GM19468 (cell line): Measurements from ENCODE around the gene FYB1.

ENCODE experiments used
- ATAC-seq: cut with Tn5 transposase; IDR thresholded peaks from one replicate; pipeline ENCODE4 v1.9.1; 2021; ENCODE audit warnings: mild to moderate bottlenecking, moderate library complexity, moderate number of reproducible peaks; ENCODE audit not compliant: unreplicated experiment; ENCODE audit errors: extremely low read depth

Gene FYB1

DNA sequence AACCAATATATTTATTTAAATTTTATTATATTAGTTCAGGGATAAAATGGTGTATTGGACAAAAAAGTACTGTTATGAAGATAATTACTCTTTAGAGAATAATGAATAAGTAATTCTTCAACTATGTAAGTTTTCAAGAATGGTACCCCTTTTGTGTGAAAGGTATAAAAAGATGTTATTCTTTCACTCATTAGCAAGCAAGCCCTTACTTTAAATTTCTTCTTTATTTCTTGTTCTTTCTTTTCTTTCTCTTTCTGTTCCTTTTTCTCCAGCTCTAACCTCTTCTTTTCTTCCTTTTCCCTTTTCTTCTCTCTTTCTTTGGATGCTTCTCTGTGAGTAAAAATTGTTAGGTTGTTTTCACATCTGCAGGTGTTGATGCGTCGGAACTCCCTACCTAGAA, 82.0 kb downstream of the FYB1 start:
- no peak for ATAC-seq

DNA sequence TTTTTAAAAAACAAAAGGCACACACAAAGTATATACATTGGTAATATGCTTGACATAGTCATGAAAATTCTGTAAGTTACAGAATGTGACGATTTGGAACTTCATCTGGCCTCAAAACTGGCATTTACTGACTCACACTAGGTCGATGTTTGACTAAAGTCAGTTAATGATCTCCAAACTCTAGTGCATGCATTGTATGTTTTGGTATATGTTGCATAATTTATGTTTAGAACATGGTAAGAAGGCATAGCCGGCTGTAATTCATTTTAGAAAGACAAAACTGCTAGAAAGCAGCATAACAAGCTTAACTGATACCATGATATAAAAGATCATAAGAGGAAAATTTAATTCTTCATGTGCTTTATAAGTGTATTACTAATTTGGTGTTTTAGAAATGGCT, 86.6 kb downstream of the FYB1 start:
- no peak for ATAC-seq

DNA sequence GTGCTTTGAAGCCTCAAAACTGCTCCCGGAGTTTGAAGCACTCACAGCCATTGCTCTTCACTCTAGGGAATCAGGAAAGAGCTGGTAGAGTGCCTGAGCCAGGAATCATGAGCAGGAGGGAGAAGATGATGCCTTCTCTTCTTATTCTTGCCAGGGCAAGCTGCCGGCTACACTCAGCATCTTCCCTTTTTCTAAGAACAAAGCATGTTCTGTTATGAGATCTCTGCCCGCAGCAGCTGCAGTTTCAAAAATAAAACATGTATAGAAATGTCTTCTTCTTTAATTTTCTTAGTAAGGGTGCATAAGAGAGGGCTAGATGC, 87.3 kb downstream of the FYB1 start:
- no peak for ATAC-seq

DNA sequence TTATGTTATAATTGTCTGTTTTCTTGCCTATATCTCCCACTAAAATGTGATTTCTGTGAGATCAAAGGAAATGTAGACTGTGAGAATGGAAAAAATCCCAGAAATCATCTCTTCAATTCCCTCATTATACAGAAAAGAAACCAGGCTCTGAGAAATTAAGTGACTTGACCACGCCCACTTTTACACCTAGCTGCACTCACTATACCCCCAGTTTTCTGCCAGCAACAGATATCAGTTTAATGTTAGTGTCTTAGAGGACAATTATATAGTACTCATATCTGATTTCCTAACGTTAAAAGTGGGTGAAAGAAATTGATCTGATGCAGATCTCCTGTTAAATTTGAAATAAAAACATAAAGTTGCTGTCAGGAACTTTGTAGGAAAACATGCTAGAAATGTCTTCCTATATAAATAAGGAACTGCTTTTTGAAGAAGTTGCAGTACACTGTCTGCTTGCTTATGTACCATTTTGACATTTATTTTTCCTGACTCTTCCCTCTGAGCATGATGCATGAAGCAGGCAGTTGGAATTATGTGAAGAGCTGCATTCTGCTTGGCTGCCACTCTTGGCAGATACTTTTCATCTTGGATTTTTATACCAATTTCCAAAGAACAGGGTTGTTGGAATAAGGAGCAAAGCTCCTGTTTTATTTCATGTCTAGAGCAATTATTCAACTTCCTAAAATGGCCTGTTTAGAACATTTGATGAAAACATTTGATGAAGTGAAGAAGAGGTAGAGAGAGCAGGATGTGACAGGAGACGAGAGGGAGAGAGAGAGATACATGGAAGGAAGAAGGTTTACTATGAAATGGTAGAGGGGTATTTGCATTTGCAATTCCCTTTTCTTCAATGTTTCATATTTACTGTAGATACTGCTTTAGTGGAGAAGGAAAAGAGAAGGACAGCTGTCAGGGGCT, 87.9 kb downstream of the FYB1 start:
- ATAC-seq: no peak

DNA sequence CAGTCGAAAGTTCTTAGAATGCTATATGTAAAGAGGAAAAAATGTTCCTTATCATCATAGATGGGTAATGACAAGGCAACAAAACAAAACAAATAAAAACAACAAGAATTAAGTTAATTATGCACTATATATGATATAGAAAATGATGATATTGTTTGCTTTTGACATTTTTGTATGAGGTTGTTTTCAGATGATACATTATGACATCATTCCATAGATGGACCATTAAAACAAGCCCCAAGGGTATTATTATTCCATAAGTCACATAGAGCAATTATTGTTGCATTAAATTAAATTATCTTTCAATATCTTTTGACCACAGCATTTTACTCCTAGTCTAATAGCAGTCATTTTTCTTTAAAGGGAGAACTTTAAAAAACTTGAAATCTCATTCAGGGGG, 88.6 kb downstream of the FYB1 start:
- no peak for ATAC-seq

DNA sequence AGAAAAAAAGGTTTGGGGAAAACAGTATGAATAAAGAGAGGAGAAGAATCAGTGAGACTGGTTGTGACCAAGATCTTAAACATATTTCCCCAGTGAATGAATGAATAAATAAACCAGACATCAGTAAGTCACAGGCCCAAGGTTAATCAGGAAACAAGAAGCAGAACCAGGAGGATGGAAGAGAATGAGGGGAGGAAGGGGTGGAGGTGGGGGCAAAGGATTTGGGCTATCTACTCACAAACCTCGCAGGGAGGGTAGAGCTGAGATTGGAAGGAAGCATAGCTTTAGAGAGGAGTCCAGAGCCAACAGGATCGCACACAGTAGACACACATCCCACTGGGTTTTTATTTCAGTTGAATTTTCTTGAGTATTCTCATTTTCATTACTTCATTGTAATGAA, 97.4 kb downstream of the FYB1 start:
- ATAC-seq: no peak

DNA sequence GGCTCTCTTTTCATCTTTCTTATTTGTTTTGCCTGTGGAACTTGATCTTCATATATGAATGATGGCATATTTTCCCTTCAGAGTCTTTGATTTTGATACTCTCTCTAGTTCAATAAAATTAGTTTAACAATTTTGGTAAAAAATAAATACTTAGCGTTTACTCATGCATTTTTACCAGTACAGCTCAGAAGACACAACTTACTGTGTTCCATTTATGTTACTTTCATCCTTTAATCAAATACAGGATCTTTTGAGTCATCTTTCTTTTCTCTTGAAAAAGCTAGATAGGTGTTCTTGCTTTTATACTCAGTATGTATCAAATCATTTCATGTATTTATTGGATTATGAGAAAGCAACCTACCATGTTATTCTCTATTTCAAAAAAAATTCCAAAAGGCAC, 98.0 kb downstream of the FYB1 start:
- no peak for ATAC-seq

DNA sequence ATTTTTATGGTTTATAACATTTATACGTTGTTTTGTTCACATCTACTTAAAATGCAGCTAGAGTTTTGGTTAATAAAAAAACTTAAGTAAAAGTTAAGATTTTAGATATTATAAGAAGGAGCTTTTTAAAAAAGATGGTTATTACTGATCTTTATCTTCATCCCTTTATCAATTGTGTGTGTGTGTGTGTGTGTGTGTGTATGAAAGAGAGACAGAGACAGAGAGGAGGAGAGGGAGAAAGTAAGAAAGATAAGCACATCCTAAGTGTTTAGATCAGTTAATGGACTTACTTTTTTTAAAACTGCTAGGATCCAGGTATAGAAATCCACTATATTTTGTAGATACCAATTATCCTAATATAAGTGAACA, 99.3 kb downstream of the FYB1 start:
- no peak for ATAC-seq

DNA sequence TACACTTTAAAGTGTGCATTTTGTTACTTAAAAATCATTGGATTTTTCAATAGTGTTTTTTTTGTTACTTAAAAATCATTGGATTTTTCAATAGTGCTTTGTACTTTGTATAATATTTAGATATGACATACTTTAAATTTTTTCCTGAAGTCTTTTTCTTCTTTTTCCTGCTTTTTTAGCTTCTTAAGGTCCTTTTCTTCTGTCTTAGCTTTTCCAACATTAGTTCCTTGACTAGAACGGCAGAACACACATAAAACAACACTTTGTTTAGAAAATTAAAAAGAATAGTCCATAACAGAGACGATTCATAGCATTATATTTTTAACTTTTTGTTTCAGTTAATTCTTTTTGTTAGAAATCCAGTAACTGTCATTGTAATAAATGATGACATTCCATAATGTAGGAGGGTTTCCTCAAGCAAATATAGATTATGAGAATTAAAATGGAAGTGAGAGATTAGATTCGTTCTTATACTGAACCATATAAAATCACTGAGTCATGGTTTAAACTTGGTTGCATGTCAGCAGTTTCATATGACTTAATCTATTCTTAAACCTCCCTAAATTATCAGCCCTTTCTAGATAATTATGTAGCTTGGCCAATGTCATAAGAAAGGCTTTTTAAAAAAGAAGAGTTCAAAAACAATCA, 99.8 kb downstream of the FYB1 start:
- no peak for ATAC-seq

DNA sequence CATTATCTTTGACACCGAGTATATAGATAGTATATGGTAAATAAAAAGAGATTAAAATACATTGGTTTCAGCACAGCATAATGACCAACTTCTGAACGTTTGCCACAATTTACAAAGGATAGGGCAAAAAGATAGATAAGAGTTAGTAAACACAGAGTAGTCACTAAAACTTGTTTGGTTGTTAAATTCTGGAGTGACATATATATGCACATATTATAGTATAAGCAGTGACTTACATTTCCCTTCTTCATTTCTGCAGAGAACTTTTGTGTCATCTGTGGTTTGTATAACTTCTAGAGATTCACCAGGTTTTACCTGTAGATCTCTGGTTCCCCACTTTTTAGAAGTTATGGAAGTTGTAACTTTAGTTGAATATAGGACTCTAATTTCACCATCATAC, 100.7 kb downstream of the FYB1 start:
- ATAC-seq: no peak

DNA sequence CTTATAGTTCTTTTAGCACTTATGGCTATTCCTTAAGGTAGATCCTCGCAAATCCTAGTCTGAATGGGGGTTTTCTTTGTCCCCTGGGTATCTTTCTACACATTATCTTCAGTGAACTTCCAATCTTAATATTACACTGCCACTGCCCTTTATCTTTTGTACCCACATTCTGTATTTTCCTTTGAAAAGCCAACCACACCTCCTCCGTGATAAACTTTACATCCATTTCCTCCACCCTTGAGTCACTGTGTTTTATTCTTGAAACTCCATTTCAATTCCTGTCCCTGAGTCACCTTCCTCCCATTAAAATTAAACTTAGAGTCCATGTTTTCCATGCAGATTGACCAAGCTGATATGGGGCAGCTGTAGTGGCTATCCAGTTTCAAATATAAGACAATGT, 102.0 kb downstream of the FYB1 start:
- ATAC-seq: no peak

DNA sequence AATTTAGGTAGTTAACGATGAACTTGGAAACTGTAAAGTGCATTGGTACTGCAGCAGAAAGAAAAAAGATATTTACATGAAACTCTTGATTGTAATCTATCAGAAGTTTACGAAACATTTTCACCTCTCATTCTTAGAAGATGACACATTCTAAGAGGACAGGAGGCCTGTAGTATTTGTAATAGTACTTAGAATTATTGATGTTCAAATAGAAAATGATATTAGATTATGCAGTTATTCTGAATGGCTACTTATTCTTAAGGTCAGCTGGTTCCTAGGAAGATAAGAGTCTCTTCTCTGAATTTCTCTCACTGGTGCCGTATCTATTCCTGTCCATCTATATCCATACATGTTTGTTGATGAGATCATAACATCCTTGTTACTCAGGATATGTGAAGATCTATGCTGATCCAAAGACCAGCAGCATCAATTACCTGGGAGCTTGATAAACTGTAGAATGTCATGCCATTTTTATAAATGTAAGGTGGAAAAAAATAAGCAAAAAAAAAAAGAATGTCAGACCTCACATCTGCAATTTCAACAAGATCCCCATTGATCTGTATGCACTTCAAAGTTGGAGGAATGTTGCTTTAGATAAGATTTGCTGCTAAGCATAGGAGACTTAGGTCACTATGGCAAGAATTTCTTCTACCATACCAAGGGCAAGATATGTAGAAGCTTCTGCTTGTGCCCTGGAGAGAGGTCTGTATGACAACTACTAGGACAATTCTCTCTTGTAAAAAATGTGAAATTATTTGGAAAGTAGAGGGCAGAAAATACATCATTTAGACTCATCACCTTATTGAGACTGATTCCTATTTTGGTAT, 102.8 kb downstream of the FYB1 start:
- no peak for ATAC-seq

DNA sequence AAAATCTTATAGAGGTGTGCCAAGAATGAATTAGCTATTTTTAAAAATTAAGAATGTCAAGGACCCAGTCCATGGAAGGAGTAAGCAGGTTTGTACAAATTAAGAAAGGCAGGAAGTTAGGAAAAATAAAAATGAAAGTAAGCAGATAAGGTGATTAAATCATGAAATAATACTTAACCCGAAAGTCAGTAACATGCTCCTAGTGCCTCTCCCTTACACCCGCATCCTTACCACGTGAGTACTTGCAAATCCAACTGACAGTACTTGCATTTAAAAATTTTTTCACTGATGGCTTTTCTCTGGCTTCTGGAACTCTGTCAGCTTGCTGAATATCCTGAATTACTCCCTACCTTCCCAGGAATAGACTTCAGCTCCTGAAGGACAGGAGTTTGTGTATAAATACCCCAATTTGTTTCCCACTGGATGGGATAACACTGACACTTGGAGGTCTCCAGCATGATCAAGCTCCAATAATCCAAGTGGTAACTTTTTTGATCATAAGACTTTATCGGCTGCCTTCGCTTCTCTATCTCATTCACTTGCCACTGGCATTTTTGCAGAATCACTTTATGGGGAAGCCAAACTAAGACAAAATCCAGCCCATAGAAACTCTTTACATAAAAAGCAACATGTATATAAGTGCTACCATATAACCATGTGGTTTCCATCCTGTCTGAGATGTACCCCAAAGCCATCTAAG, 103.6 kb downstream of the FYB1 start:
- no peak for ATAC-seq

DNA sequence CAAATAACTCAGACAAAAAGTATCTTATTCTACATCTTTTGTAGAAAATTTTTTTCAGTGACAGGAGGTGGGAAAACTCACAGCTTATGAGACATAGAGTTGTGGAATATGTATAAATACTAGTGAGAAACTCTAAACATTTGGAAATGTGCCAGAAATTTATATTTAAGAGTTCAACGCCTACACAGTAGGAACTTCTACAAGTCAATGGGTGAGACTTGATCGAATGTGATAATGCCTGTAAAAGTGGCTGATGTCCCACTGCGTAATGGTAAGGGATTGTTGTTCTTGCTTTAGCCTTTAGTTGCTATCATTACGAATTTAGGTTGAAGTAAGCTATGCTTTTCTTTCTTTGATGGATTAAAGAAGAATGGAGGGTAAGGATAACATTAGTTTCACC, 105.2 kb downstream of the FYB1 start:
- ATAC-seq: no peak

DNA sequence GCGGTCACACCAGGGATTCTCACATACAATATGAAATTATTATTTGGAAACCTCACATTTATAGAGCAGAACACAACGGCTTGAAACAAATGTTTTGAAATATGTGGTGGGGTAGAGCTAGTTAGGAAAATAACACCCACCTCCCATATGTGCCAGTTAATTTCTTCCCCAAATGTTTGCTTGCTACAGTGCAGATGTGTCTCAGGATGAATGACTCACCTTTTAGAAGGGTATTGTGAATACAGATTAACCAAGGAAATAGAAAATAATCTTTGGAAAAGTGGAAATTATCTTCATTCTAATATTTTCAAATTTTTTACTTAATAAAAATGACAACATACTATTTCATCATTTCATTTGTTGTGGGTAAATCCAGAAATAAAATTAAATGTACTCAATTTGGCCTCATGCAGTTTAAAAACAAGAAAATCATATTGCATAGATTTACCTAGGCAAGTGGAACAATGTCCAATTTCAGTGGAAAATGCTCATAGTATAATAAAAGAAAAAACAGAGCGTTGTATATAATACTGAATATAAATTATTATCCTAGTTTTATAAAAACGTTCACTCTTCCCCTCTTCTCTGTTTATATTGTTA, 105.9 kb downstream of the FYB1 start:
- no peak for ATAC-seq

DNA sequence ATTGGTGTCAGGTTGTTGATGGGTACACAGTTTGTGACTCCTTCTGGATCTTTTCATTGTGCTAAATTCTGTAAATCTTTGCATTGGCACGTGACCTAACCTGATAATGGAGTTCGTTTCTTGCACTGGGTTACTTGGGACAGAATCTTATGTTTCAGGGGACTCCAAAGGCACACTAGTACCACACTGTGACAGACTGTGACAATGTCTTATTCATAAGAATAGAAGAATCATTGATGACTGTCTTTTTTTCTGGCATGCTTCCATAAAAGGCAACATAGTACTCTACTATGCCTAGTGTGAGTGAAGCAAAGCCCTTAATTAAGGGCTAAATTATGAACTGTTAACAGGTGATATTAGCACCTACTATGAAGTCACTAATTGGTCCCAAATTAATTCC, 109.8 kb downstream of the FYB1 start:
- ATAC-seq: no peak

DNA sequence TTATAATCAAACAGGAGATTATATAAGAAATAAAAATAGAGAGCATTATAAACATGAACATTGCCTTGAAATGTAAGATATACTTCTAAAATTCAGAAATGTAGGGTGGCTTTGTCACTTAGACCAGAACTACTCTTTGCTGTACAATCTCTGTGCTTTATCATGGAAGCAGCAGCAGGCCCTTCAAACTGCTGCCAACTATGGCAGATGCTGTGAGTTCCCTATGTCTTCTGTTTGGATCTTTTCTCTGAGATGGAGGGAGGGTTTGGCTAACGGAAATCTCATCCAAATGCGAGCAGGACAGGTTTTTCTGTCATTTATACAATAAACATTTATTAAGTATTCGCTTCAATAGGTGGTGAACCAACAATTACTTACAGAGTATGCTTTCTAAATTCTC, 110.4 kb downstream of the FYB1 start:
- ATAC-seq: no peak

DNA sequence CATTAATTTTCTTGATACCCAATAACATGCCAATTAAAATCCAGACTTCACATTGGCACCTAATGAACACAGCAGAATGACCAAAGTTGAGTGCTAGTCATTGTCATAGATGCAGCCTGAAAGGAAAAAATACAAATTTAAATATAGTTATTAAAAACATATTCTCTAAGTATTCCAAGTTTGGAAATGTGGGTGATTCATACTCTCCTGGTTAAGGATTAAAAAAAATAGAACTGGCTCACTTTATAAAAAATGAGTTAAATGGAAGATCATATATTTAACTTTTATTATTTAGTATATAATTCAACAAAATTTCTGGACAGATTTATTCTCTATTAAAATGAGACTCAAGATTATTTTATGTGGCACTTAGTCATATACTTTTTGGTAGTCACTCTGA, 112.0 kb downstream of the FYB1 start:
- no peak for ATAC-seq

DNA sequence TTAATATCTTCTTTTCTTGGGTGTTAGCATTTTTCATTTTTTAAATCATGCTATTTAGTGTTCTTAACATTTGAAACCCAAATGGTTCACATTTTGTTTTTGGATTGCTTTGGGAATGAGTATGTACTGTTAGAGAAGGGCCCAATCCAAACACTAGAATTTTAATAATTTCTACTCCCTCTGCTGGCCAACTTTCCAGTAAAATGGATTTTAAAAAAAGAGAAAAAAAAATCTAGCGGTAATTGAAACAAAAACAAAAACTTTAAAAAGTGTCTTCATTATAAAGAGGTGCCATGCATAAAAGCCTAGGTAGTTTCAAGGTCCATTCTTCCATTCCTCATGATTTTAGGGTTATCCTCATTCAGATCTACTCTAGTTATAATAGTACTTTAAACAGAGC, 113.0 kb downstream of the FYB1 start:
- ATAC-seq: no peak

DNA sequence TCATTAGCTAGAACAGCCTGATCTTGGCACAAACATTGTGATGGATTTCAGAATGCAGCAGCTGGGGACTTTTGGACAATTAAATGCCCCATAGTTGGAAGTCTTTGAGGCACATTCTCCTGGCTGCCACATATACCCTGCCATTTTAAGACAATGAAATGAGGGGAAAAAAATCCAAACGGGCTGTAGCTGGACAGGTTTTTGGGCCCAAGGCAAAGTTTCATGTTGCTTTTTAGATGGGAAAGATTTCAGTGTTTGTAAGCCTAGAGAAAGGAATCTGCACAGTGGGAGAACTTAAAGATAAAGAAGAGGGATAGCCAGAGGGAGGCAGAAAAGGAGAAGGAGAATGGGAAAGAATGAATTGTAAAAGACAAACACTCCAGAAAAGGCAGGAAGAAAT, 115.1 kb downstream of the FYB1 start:
- ATAC-seq: no peak
